CD4-positive, alpha-beta T cell (primary cell): ENCODE data around the gene BLNK. TPM values are rescaled to one million over a fixed set of nuclear protein-coding genes. Genes with fewer than 3 reads are reported as not detected.

ENCODE experiments used
- ATAC-seq: fragments of 200-7000 bp; cut with Tn5 transposase; one replicate; pipeline ENCODE4 v1.10.0; 2022; ENCODE audit warnings: mild to moderate bottlenecking; ENCODE audit not compliant: poor library complexity
- CTCF ChIA-PET: fragments of 350-600 bp; sonication (Branson Sonifier 250); formaldehyde crosslinking; loops from one replicate; lab custom pipeline; 2021; ENCODE audit warnings: antibody characterized with exemption, inconsistent platforms; lab: Charles Lee
- POLR2A ChIA-PET: fragments of 350-600 bp; sonication (Branson Sonifier 250); formaldehyde crosslinking; loops from one replicate; lab custom pipeline; 2021; ENCODE audit warnings: antibody characterized with exemption, inconsistent platforms; lab: Charles Lee
- DNase-seq, 14 experiments: peaks; one replicate each; pipeline ENCODE4 v3.0.0-alpha.2; 2013 to 2020; ENCODE audit warnings: mixed read lengths in 2 of 14
- H3K27ac ChIP-seq, 2 donors: one replicate each; pipeline versions ENCODE4 v1.5.1 to v1.7.0; 2013; ENCODE audit warnings: low read length in 2 of 2, low read depth in 1 of 2, mild to moderate bottlenecking in 1 of 2
- H3K27me3 ChIP-seq, 2 experiments: 1 replicate in 1 of 2; 2 replicates in 1 of 2; pipeline versions ENCODE4 v1.6.1 to v1.7.0; 2013; ENCODE audit warnings: low read length in 2 of 2, control low read depth in 1 of 2, mild to moderate bottlenecking in 1 of 2, moderate library complexity in 1 of 2; ENCODE audit not compliant: insufficient read depth in 2 of 2, control insufficient read depth in 1 of 2
- H3K36me3 ChIP-seq: one replicate; pipeline ENCODE4 v1.6.1; 2013; ENCODE audit warnings: low read length, control low read depth; ENCODE audit not compliant: insufficient read depth
- H3K4me1 ChIP-seq: one replicate; pipeline ENCODE4 v1.6.1; 2013; ENCODE audit warnings: low read length, control low read depth; ENCODE audit not compliant: insufficient read depth
- H3K4me3 ChIP-seq: one replicate; pipeline ENCODE4 v1.5.1; 2013; ENCODE audit warnings: mild to moderate bottlenecking, low read length, moderate library complexity
- H3K9me3 ChIP-seq, 2 experiments: 1 replicate in 1 of 2; 2 replicates in 1 of 2; pipeline versions ENCODE4 v1.6.1 to v1.7.0; 2013; ENCODE audit warnings: low read length in 2 of 2, mild to moderate bottlenecking in 2 of 2, control low read depth in 1 of 2, moderate library complexity in 1 of 2; ENCODE audit not compliant: control insufficient read depth in 1 of 2, insufficient read depth in 1 of 2
- H3K27ac Mint-ChIP-seq: one replicate; pipeline ENCODE4 v1.8.0; 2020; ENCODE audit warnings: mixed read lengths
- H3K27me3 Mint-ChIP-seq: one replicate; pipeline ENCODE4 v1.8.0; 2021; ENCODE audit warnings: mixed read lengths
- H3K36me3 Mint-ChIP-seq: one replicate; pipeline ENCODE4 v1.8.0; 2021; ENCODE audit warnings: low read depth, mixed read lengths
- H3K4me1 Mint-ChIP-seq: one replicate; pipeline ENCODE4 v1.8.0; 2021; ENCODE audit warnings: low read depth, mixed read lengths
- H3K4me3 Mint-ChIP-seq: one replicate; pipeline ENCODE4 v1.8.0; 2020; ENCODE audit warnings: mild to moderate bottlenecking, mixed read lengths
- H3K9me3 Mint-ChIP-seq: one replicate; pipeline ENCODE4 v1.8.0; 2020; ENCODE audit warnings: mixed read lengths
- intact Hi-C, 2 experiments: fragments of 100-400 bp; cut with DNase I in 1 of 2; cut with micrococcal nuclease in 1 of 2; formaldehyde crosslinking; loops; one replicate each; pipeline versions ENCODE4 v1.15.1 to v1.9.0; 2023 to 2025; cut with DNase I, micrococcal nuclease
- total RNA-seq, 174 experiments: library from RNA in 2 of 174; stranded (reverse) in 2 of 174; gene quantifications; one replicate each; pipeline ENCODE4 v1.2.3 and lab custom pipeline; 2021 to 2026
- TF ChIP-seq, protein P1 (sequence below): fragments of 200-600 bp; IDR thresholded peaks from one replicate; pipeline ENCODE4 v1.8.0; 2022; ENCODE audit warnings: antibody characterized with exemption, mild to moderate bottlenecking

BLNK gene
- total RNA-seq, 2 experiments from 2014 or later: not detected

DNA sequence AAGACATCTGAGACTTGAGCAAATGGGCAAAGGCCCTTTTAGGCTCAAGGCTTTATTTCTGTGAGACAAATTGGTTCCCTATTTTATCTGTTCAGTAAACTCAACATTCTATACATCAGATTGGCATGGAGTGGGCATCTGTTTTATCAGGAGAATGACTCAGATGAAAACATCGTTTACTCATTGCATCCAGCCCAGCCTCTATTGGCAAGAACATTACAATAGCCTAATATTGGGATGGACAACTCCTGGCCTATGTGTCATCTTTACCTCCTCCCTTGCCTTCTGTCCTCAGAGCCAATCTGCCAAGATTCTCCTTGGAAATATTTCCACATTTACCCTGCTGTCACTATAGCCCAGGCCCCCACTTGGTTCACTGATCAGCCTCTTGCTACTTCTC lies 5.5 kb upstream of the BLNK start:
- H3K36me3 Mint-ChIP-seq: no peaks in the 10 kb centered on the region
- CTCF ChIA-PET: no interaction called here
- no peak overlapping the region for H3K27ac Mint-ChIP-seq
- Histone ChIP-seq H3K27ac (no peak overlapping the region), H3K4me3 (no peak overlapping the region), H3K4me1 (no peaks in the 10 kb centered on the region), H3K9me3 (no peaks in the 10 kb centered on the region), H3K36me3 (no peaks in the 10 kb centered on the region), H3K27me3 (no peaks in the 10 kb centered on the region)
- intact Hi-C loops: no loop called here
- TF ChIP-seq, protein P1, sequence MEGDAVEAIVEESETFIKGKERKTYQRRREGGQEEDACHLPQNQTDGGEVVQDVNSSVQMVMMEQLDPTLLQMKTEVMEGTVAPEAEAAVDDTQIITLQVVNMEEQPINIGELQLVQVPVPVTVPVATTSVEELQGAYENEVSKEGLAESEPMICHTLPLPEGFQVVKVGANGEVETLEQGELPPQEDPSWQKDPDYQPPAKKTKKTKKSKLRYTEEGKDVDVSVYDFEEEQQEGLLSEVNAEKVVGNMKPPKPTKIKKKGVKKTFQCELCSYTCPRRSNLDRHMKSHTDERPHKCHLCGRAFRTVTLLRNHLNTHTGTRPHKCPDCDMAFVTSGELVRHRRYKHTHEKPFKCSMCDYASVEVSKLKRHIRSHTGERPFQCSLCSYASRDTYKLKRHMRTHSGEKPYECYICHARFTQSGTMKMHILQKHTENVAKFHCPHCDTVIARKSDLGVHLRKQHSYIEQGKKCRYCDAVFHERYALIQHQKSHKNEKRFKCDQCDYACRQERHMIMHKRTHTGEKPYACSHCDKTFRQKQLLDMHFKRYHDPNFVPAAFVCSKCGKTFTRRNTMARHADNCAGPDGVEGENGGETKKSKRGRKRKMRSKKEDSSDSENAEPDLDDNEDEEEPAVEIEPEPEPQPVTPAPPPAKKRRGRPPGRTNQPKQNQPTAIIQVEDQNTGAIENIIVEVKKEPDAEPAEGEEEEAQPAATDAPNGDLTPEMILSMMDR: no peak
- no peaks in the 10 kb centered on the region for H3K9me3 Mint-ChIP-seq
- no peaks in the 10 kb centered on the region for H3K27me3 Mint-ChIP-seq
- no peak for DNase-seq
- POLR2A ChIA-PET: no interaction called here
- no peak for ATAC-seq
- no peak overlapping the region for H3K4me3 Mint-ChIP-seq
- no peaks in the 10 kb centered on the region for H3K4me1 Mint-ChIP-seq

DNA sequence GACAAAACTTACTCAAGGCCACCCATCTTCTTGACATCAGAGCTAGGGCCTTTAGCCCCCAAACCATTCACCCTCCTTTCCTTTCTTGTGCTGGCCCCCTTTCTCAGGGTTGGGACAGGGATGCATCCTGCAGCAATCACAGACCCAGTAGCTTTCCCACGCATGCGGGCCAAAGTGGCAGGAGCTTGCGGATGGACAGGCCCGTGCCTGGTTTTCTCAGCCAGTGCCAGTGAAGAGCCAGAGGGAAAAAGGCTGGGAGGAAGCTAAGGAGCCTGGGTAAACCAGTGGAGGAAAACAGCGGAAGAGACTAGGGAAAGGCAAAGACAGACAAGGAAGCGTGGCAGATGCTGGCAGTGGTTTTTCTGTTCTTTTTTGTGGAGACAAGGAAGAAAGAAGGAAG lies 5.1 kb upstream of the BLNK start:
- Mint-ChIP-seq H3K27ac (no peak overlapping the region), H3K27me3 (no peaks in the 10 kb centered on the region), H3K36me3 (no peaks in the 10 kb centered on the region), H3K4me1 (no peaks in the 10 kb centered on the region), H3K9me3 (no peaks in the 10 kb centered on the region), H3K4me3 (no peak overlapping the region)
- TF ChIP-seq, protein P1: no peak
- intact Hi-C loops: no loop called here
- Histone ChIP-seq H3K27ac (no peak overlapping the region), H3K9me3 (no peaks in the 10 kb centered on the region), H3K27me3 (no peaks in the 10 kb centered on the region), H3K36me3 (no peaks in the 10 kb centered on the region), H3K4me3 (no peak overlapping the region), H3K4me1 (no peaks in the 10 kb centered on the region)
- no peak for ATAC-seq
- ChIA-PET CTCF (no interaction called here), POLR2A (no interaction called here)
- no peak for DNase-seq

- Mint-ChIP-seq H3K27ac (no peak overlapping the region), H3K4me3 (no peak overlapping the region)
- no peak for ATAC-seq
These were observed 4.5 kb upstream of the BLNK start for GRCh38 chr10:96275685-96276418.

More at GRCh38 chr10:96275685-96276418, 4.5 kb upstream of the BLNK start:
- DNase-seq: no peak
- TF ChIP-seq, protein P1: no peak
- Mint-ChIP-seq H3K36me3 (no peaks in the 10 kb centered on the region), H3K4me1 (no peaks in the 10 kb centered on the region), H3K9me3 (no peaks in the 10 kb centered on the region), H3K27me3 (no peaks in the 10 kb centered on the region)
- Histone ChIP-seq H3K9me3 (no peaks in the 10 kb centered on the region), H3K27ac (no peak overlapping the region), H3K4me1 (no peaks in the 10 kb centered on the region), H3K36me3 (no peaks in the 10 kb centered on the region), H3K27me3 (no peaks in the 10 kb centered on the region), H3K4me3 (no peak overlapping the region)
- intact Hi-C loops: no loop called here
- ChIA-PET CTCF (no interaction called here), POLR2A (no interaction called here)
